ENCODE results near the gene UBE2G1. TPM values are rescaled to one million over a fixed set of nuclear protein-coding genes. Genes with fewer than 3 reads are reported as not detected.

UBE2G1 gene
- total RNA-seq, 2 donors from 2014 or later = 54.1 to 59.3 TPM

DNA sequence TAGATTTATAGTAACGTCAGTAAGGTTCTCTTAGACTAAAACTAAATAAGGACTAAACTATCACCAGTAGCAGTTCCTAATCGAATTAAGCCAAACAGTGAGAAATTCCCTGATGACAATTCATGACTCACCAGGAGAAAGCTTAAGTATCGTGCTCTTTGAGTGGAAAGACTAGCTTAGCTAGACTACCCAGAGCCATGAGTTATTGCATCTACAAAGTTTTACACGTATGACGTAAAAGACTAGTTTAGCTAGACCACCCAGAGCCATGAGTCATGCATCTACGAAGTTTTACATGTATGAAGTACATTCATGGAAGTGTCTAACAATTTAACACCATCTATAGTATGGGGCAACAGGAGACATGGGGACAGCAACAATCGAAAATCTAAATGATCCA lies 36.6 kb downstream of the UBE2G1 start:
- H3K4me3 ChIP-seq = no peak overlapping the region

DNA sequence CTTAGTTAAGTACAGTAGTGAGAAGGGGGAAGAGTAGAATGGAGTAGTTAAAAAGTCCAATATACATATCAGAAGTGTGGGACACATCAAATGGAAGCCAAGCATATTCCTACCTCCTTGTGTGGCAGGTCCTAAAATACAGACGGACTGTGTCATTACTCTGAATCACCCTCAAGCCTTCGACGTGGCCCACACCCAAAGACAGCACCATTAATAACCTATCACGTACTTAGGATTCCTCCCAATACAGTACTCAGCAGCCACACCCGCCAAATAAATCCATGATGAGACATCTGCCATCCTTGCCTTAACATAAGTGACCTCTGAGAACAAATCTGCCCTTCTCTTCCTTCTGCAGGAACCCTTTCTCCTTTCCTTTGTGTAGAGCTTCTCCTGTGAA lies 38.9 kb downstream of the UBE2G1 start:
- Histone ChIP-seq H3K9me3 (no peaks in the 10 kb centered on the region), H3K4me1 (replicated peaks) (peaks cover 5% of the 10 kb centered on the region), H3K36me3 (no peaks in the 10 kb centered on the region), H3K27ac (no peak overlapping the region), H3K4me3 (no peak overlapping the region), H3K27me3 (replicated peaks; ENCODE audit: insufficient read depth) (no peaks in the 10 kb centered on the region)
- intact Hi-C loops (cut with DNase I) = no loop called here
- 60% methylated on average over 5 of the region's 5 CpGs for WGBS
- TF ChIP-seq POLR2A (IDR thresholded peaks at IDR 0.05) (no peak), POLR2AphosphoS5 (IDR thresholded peaks at IDR 0.05) (no peak)
- TF ChIP-seq, protein P1, sequence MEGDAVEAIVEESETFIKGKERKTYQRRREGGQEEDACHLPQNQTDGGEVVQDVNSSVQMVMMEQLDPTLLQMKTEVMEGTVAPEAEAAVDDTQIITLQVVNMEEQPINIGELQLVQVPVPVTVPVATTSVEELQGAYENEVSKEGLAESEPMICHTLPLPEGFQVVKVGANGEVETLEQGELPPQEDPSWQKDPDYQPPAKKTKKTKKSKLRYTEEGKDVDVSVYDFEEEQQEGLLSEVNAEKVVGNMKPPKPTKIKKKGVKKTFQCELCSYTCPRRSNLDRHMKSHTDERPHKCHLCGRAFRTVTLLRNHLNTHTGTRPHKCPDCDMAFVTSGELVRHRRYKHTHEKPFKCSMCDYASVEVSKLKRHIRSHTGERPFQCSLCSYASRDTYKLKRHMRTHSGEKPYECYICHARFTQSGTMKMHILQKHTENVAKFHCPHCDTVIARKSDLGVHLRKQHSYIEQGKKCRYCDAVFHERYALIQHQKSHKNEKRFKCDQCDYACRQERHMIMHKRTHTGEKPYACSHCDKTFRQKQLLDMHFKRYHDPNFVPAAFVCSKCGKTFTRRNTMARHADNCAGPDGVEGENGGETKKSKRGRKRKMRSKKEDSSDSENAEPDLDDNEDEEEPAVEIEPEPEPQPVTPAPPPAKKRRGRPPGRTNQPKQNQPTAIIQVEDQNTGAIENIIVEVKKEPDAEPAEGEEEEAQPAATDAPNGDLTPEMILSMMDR (IDR thresholded peaks at IDR 0.05) = no peak
- no peak for DNase-seq (ENCODE audit: low spot score)

More for the DNA sequence above, 36.6 kb downstream of the UBE2G1 start:
- H3K36me3 ChIP-seq = no peaks in the 10 kb centered on the region
- H3K9me3 ChIP-seq = no peaks in the 10 kb centered on the region
- peaks cover 11% of the 10 kb centered on the region for H3K4me1 ChIP-seq (replicated peaks)
- TF ChIP-seq POLR2A (IDR thresholded peaks at IDR 0.05) (no peak), POLR2AphosphoS5 (IDR thresholded peaks at IDR 0.05) (no peak)
- TF ChIP-seq, protein P1 (IDR thresholded peaks at IDR 0.05) = no peak
- no peaks in the 10 kb centered on the region for H3K27me3 ChIP-seq (replicated peaks; ENCODE audit: insufficient read depth)
- DNase-seq (ENCODE audit: low spot score) = no peak
- 67% methylated on average over 7 of the region's 7 CpGs for WGBS
- intact Hi-C loops (cut with DNase I) = no loop called here
- H3K27ac ChIP-seq = no peak overlapping the region

DNA sequence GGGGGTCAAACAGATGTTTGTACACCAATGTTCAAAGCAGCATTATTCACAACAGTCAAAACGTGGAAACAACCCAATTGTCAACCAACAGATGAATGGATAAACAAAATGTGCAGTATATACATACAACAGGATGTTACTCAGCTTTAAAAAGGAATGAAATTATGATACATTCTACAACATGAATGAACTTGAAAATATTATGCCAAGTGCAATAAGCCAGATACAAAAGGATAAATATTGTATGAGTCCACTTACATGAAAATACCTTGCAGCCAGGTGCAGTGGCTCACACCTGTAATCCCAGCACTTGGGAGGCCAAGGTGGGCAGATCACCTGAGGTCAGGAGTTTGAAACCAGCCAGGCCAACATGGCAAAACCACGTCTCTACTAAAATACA lies 39.9 kb downstream of the UBE2G1 start:
- Histone ChIP-seq H3K27me3 (replicated peaks; ENCODE audit: insufficient read depth) (no peaks in the 10 kb centered on the region), H3K27ac (no peak overlapping the region), H3K9me3 (no peaks in the 10 kb centered on the region), H3K4me3 (no peak overlapping the region), H3K4me1 (replicated peaks) (no peaks in the 10 kb centered on the region), H3K36me3 (no peaks in the 10 kb centered on the region)
- intact Hi-C loops (cut with DNase I) = no loop called here
- TF ChIP-seq, protein P1 (IDR thresholded peaks at IDR 0.05) = no peak
- TF ChIP-seq POLR2AphosphoS5 (IDR thresholded peaks at IDR 0.05) = no peak
- TF ChIP-seq POLR2A (IDR thresholded peaks at IDR 0.05) = no peak
- 90% methylated on average over 2 of the region's 2 CpGs for WGBS
- no peak for DNase-seq (ENCODE audit: low spot score)

DNA sequence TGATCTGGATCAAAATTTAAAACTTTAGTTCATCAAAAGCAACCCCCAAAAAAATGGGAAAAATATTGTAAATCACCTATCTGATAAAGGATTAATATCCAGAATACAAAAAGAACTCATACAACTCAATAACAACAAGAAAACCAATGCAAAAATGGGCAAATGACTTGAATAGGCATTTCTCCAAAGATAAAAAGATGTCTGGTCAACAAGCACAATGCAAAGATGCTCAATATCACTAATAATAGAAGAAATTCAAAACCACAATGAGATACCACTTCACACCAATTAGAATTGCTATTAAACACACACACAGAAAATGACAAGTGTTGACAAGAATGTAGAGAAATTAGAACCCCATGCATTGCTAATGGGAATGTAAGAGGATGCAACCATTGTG lies 40.4 kb downstream of the UBE2G1 start:
- no peaks in the 10 kb centered on the region for H3K36me3 ChIP-seq
- no peak for TF ChIP-seq POLR2A (IDR thresholded peaks at IDR 0.05)
- no peak overlapping the region for H3K27ac ChIP-seq
- no peak overlapping the region for H3K4me3 ChIP-seq
- H3K4me1 ChIP-seq (replicated peaks) = no peaks in the 10 kb centered on the region
- H3K27me3 ChIP-seq (replicated peaks; ENCODE audit: insufficient read depth) = no peaks in the 10 kb centered on the region
- no peak for DNase-seq (ENCODE audit: low spot score)
- intact Hi-C loops (cut with DNase I) = no loop called here
- no peaks in the 10 kb centered on the region for H3K9me3 ChIP-seq

DNA sequence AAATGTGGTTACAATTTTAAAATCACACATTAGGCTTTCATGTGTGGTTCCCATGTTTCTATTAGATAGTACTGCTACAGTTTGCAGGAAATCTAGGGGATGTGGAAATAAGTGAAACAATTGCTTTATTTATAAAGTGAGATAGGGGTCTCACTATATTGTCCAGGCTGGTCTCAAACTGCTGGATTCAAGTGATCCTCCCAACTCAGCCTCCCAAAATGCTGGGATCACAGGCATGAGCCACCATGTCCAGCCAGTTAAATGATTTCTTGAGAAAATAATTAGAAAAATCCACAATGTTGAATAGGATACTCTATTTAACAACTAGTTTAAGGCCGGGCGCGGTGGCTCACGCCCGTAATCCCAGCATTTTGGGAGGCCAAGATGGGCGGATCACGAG lies 42.0 kb downstream of the UBE2G1 start:
- H3K27ac ChIP-seq = no peak overlapping the region
- no peaks in the 10 kb centered on the region for H3K36me3 ChIP-seq
- no peaks in the 10 kb centered on the region for H3K4me1 ChIP-seq (replicated peaks)
- no peak overlapping the region for H3K4me3 ChIP-seq
- no peaks in the 10 kb centered on the region for H3K27me3 ChIP-seq (replicated peaks; ENCODE audit: insufficient read depth)
- no peaks in the 10 kb centered on the region for H3K9me3 ChIP-seq
- DNase-seq (ENCODE audit: low spot score) = no peak
- intact Hi-C loops (cut with DNase I) = no loop called here
- WGBS = 98% methylated on average over 7 of the region's 7 CpGs
- TF ChIP-seq POLR2A (IDR thresholded peaks at IDR 0.05) = no peak
- no peak for TF ChIP-seq POLR2AphosphoS5 (IDR thresholded peaks at IDR 0.05)

GRCh38 chr17:4319221-4319620 lies 47.3 kb downstream of the UBE2G1 start:
- TF ChIP-seq, protein P1 (IDR thresholded peaks at IDR 0.05) = no peak
- TF ChIP-seq POLR2A (IDR thresholded peaks at IDR 0.05) (no peak), POLR2AphosphoS5 (IDR thresholded peaks at IDR 0.05) (no peak)
- intact Hi-C loops (cut with DNase I) = no loop called here
- 88% methylated on average over 4 of the region's 4 CpGs for WGBS
- Histone ChIP-seq H3K27ac (no peak overlapping the region), H3K27me3 (replicated peaks; ENCODE audit: insufficient read depth) (no peaks in the 10 kb centered on the region), H3K9me3 (no peaks in the 10 kb centered on the region), H3K4me3 (no peak overlapping the region), H3K36me3 (no peaks in the 10 kb centered on the region), H3K4me1 (replicated peaks) (peaks cover 7% of the 10 kb centered on the region)
- no peak for DNase-seq (ENCODE audit: low spot score)

All from prostate gland (tissue), 2 donors.